SHP77 treated with DMSO at 0.1 percent for 48 hours (cell line): Measurements from ENCODE around the gene FBXO42.

Experiments
- DNase-seq: peaks from one replicate; lab custom pipeline; 2025; lab: John Stamatoyannopoulos, UW

Gene FBXO42

GRCh38 chr1:16204634-16205333, 147.5 kb downstream of the FBXO42 start:
- no peak for DNase-seq

- DNase-seq = no peak
Measured at GRCh38 chr1:16204216-16204615, 148.1 kb downstream of the FBXO42 start.

GRCh38 chr1:16203550-16203949, 148.7 kb downstream of the FBXO42 start:
- no peak for DNase-seq

GRCh38 chr1:16202281-16203210, 149.7 kb downstream of the FBXO42 start:
- DNase-seq = no peak

- no peak for DNase-seq
Measured at GRCh38 chr1:16199700-16200099, 152.6 kb downstream of the FBXO42 start.

- DNase-seq = no peak
Measured at GRCh38 chr1:16199157-16199501, 153.2 kb downstream of the FBXO42 start.

- no peak for DNase-seq
Measured at GRCh38 chr1:16198444-16199156, 153.7 kb downstream of the FBXO42 start.

GRCh38 chr1:16196874-16197273, 155.4 kb downstream of the FBXO42 start:
- no peak for DNase-seq
